ENCODE measurements around the gene PDHA1.

PDHA1 gene

GRCh38 chrX:19372547-19373331, 29.0 kb downstream of the PDHA1 start:
- in situ Hi-C loops (cut with HindIII; ENCODE audit: low sequenced_read_pairs): no loop called here
- TF ChIP-seq CTCF (IDR thresholded peaks at IDR 0.05; ENCODE audit: low read depth, low read length): no peak
- DNase-seq (ENCODE audit: low read depth, low spot score): peak; percentile 1
- peak overlapping the region; percentile 37 for H3K4me3 ChIP-seq (ENCODE audit: low read depth, low read length)

GRCh38 chrX:19373351-19373891, 29.7 kb downstream of the PDHA1 start:
- H3K4me3 ChIP-seq (ENCODE audit: low read depth, low read length): no peak overlapping the region
- DNase-seq (ENCODE audit: low read depth, low spot score): no peak
- in situ Hi-C loops (cut with HindIII; ENCODE audit: low sequenced_read_pairs): no loop called here
- no peak for TF ChIP-seq CTCF (IDR thresholded peaks at IDR 0.05; ENCODE audit: low read depth, low read length)

GRCh38 chrX:19375546-19375945, 31.8 kb downstream of the PDHA1 start:
- no peak for TF ChIP-seq CTCF (IDR thresholded peaks at IDR 0.05; ENCODE audit: low read depth, low read length)
- no peak for DNase-seq (ENCODE audit: low read depth, low spot score)
- in situ Hi-C loops (cut with HindIII; ENCODE audit: low sequenced_read_pairs): no loop called here
- no peak overlapping the region for H3K4me3 ChIP-seq (ENCODE audit: low read depth, low read length)

- no peak for DNase-seq (ENCODE audit: low read depth, low spot score)
- no peak overlapping the region for H3K4me3 ChIP-seq (ENCODE audit: low read depth, low read length)
- in situ Hi-C loops (cut with HindIII; ENCODE audit: low sequenced_read_pairs): no loop called here
Measured at GRCh38 chrX:19377799-19378198, 34.1 kb downstream of the PDHA1 start.

GRCh38 chrX:19381326-19381725, 37.6 kb downstream of the PDHA1 start:
- no peak for DNase-seq (ENCODE audit: low read depth, low spot score)
- H3K4me3 ChIP-seq (ENCODE audit: low read depth, low read length): no peak overlapping the region
- TF ChIP-seq CTCF (IDR thresholded peaks at IDR 0.05; ENCODE audit: low read depth, low read length): no peak
- in situ Hi-C loops (cut with HindIII; ENCODE audit: low sequenced_read_pairs): no loop called here

More at GRCh38 chrX:19377799-19378198, 34.1 kb downstream of the PDHA1 start:
- no peak for TF ChIP-seq CTCF (IDR thresholded peaks at IDR 0.05; ENCODE audit: low read depth, low read length)

GRCh38 chrX:19382555-19383145, 38.9 kb downstream of the PDHA1 start:
- H3K4me3 ChIP-seq (ENCODE audit: low read depth, low read length): no peak overlapping the region
- in situ Hi-C loops (cut with HindIII; ENCODE audit: low sequenced_read_pairs): no loop called here
- TF ChIP-seq CTCF (IDR thresholded peaks at IDR 0.05; ENCODE audit: low read depth, low read length): peak; percentile 70
- peak; percentile 11 for DNase-seq (ENCODE audit: low read depth, low spot score)

Measured in astrocyte of the spinal cord (primary cell).